Parathyroid adenoma (tissue), 2 donors: ENCODE results near the gene SSU72.

Experiments used
- H2AFZ ChIP-seq: fragments of 300-600 bp; sonication (generic); one replicate; pipeline ENCODE4 v1.7.0; 2017; ENCODE audit warnings: antibody characterized with exemption, mild to moderate bottlenecking
- H3K27ac ChIP-seq: fragments of 300-600 bp; sonication (generic); one replicate; pipeline ENCODE4 v1.7.0; 2017
- H3K27me3 ChIP-seq: fragments of 300-600 bp; sonication (generic); one replicate; pipeline ENCODE4 v1.7.0; 2017; ENCODE audit warnings: low read length; ENCODE audit not compliant: control insufficient read depth, insufficient read depth
- H3K36me3 ChIP-seq: fragments of 300-600 bp; sonication (generic); one replicate; pipeline ENCODE4 v1.7.0; 2017; ENCODE audit warnings: low read length; ENCODE audit not compliant: control insufficient read depth, insufficient read depth
- H3K4me1 ChIP-seq: fragments of 300-600 bp; sonication (generic); one replicate; pipeline ENCODE4 v1.7.0; 2017; ENCODE audit warnings: control low read depth
- H3K4me2 ChIP-seq: fragments of 300-600 bp; sonication (generic); one replicate; pipeline ENCODE4 v1.7.0; 2017; ENCODE audit warnings: low read length
- H3K4me3 ChIP-seq: fragments of 300-600 bp; sonication (generic); one replicate; pipeline ENCODE4 v1.7.0; 2017; ENCODE audit warnings: low read depth, low read length
- H3K79me2 ChIP-seq: fragments of 300-600 bp; sonication (generic); one replicate; pipeline ENCODE4 v1.7.0; 2017; ENCODE audit warnings: control low read depth
- H3K9ac ChIP-seq: fragments of 300-600 bp; sonication (generic); one replicate; pipeline ENCODE4 v1.7.0; 2017; ENCODE audit warnings: mild to moderate bottlenecking
- H3K9me3 ChIP-seq: fragments of 300-600 bp; sonication (generic); one replicate; pipeline ENCODE4 v1.7.0; 2017; ENCODE audit warnings: low read length; ENCODE audit not compliant: control insufficient read depth
- TF ChIP-seq, protein P1 (sequence below): fragments of 300-600 bp; sonication (generic); IDR thresholded peaks from one replicate; pipeline ENCODE4 v1.7.0; 2017; ENCODE audit warnings: antibody characterized with exemption, mild to moderate bottlenecking
- donor health status: primary hyperparathyroidism.

The SSU72 gene

DNA sequence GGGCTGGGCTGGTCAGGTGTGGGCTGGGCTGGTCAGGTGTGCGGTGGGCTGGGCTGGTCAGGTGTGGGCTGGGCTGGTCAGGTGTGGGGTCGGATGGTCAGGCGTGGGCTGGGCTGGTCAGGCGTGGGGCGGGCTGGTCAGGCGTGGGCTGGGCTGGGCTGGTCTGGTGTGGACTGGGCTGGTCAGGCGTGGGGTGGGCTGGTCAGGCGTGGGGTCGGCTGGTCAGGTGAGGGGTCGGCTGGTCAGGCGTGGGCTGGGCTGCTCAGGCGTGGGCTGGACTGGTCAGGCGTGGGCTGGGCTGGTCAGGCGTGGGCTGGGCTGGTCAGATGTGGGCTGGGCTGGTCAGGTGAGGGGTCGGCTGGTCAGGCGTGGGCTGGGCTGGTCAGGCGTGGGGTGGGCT, 31.1 kb upstream of the SSU72 start:
- TF ChIP-seq, protein P1, sequence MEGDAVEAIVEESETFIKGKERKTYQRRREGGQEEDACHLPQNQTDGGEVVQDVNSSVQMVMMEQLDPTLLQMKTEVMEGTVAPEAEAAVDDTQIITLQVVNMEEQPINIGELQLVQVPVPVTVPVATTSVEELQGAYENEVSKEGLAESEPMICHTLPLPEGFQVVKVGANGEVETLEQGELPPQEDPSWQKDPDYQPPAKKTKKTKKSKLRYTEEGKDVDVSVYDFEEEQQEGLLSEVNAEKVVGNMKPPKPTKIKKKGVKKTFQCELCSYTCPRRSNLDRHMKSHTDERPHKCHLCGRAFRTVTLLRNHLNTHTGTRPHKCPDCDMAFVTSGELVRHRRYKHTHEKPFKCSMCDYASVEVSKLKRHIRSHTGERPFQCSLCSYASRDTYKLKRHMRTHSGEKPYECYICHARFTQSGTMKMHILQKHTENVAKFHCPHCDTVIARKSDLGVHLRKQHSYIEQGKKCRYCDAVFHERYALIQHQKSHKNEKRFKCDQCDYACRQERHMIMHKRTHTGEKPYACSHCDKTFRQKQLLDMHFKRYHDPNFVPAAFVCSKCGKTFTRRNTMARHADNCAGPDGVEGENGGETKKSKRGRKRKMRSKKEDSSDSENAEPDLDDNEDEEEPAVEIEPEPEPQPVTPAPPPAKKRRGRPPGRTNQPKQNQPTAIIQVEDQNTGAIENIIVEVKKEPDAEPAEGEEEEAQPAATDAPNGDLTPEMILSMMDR, result no peak
- H3K27ac ChIP-seq, result no peak overlapping the region
- H3K27me3 ChIP-seq, result no peaks in the 10 kb centered on the region
- no peak overlapping the region for H3K4me3 ChIP-seq
- H3K36me3 ChIP-seq, result no peaks in the 10 kb centered on the region
- H2AFZ ChIP-seq, result no peak overlapping the region
- no peak overlapping the region for H3K9ac ChIP-seq
- no peak overlapping the region for H3K4me2 ChIP-seq
- no peaks in the 10 kb centered on the region for H3K79me2 ChIP-seq
- no peaks in the 10 kb centered on the region for H3K9me3 ChIP-seq
- no peaks in the 10 kb centered on the region for H3K4me1 ChIP-seq

DNA sequence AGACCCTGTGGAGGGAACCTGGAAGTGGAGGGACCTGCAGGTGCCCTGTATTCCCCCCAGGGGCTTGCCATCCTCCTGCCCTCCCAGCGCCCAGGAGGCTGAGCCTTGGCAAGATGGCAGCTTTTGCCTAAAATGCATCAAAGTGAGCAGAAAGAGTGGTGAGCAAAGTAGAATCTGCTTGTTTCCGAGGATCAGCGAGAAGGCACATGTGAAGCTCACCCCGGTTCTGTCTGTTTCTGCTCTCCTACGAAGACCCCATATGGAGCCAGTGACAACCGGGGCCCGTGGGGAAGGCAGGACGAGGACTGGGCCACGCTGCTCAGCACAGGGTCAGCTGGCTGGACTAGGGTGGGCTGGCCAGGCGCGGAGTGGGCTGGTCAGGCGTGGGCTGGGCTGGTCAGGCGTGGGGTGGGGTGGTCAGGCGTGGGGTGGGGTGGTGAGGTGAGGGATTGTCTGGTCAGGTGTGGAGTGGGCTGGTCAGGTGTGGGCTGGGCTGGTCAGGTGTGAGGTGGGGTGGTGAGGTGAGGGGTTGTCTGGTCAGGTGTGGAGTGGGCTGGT, 30.4 kb upstream of the SSU72 start:
- Histone ChIP-seq H2AFZ (no peak overlapping the region), H3K9ac (no peak overlapping the region), H3K4me1 (no peaks in the 10 kb centered on the region), H3K36me3 (no peaks in the 10 kb centered on the region), H3K79me2 (no peaks in the 10 kb centered on the region), H3K4me2 (no peak overlapping the region), H3K4me3 (no peak overlapping the region), H3K27me3 (no peaks in the 10 kb centered on the region), H3K9me3 (no peaks in the 10 kb centered on the region), H3K27ac (no peak overlapping the region)
- TF ChIP-seq, protein P1, result no peak

DNA sequence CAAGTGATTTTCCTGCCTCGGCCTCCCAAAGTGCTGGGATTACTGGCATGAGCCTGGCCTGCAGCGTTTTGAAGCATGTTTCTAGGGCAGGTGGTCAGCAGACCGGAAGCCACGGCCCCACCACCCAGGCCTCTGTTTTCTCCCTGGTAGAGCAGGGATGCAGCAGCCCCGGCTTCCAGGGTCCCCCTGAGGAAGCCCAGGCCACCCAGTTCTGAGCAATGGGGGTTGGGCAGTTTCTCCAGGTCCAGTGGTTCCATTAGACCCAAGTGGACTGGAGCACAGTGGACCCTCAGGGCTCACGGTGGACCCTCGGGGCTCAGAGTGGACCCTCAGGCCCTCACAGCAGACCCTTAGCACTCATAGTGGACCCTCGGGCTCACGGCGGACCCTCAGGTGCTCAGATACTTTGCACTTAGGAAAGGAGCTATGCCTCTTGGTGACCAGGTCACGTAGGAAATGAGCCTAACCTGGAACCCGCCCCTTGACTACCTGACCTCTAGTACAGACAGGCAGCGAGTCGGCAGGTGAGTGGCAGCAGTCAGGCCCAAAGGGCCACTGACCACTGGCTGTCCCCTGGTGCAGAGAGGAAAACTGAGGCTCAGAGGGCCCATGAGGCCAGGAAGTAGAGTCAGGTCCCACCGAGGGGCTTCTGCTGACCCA, 29.8 kb upstream of the SSU72 start:
- TF ChIP-seq, protein P1, result no peak
- no peaks in the 10 kb centered on the region for H3K79me2 ChIP-seq

DNA sequence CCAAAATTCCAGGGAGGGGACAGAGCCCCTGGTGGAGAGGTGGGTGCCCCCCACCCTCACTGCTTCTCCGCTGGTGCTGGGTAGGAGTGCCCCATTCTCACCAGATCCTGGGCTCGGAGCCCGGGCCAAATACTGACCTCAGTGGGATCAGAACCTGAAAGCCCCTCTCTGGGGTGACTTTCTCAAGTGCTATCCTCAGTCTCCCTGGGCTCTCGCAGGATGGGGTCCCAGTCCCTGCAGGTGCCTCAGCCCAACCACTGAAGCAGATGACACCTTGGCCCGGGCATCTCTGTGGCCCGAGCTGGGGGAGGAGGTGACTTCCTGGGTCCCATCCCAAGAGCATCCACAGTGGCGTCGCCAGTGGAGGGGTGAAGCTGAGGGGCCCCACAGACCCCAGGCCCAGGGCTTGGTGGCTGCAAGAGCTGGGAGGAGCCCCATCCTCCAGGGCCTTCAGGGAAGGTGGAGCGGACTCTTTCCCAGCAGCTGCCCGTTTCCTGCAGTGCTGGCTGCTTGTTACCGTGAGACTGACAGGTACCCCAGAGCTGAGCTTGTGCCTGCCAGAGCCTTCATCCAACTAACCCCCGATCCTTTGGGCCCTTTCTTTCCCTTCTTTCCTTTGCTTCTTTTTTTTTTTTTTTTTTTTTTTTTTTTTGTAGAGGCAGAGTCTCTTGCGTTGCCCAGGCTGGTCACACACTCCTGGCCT, 29.2 kb upstream of the SSU72 start:
- Histone ChIP-seq H3K4me1 (no peaks in the 10 kb centered on the region), H3K27me3 (no peaks in the 10 kb centered on the region), H3K9ac (no peak overlapping the region), H2AFZ (no peak overlapping the region), H3K9me3 (no peaks in the 10 kb centered on the region), H3K4me2 (no peak overlapping the region), H3K27ac (no peak overlapping the region), H3K36me3 (no peaks in the 10 kb centered on the region), H3K79me2 (no peaks in the 10 kb centered on the region), H3K4me3 (no peak overlapping the region)
- TF ChIP-seq, protein P1, result no peak

More for the DNA sequence above, 29.8 kb upstream of the SSU72 start:
- Histone ChIP-seq H3K27me3 (no peaks in the 10 kb centered on the region), H3K4me3 (no peak overlapping the region), H3K36me3 (no peaks in the 10 kb centered on the region), H3K9ac (no peak overlapping the region), H2AFZ (no peak overlapping the region), H3K9me3 (no peaks in the 10 kb centered on the region), H3K4me2 (no peak overlapping the region), H3K4me1 (no peaks in the 10 kb centered on the region), H3K27ac (no peak overlapping the region)
